Lower lobe of right lung (tissue), 2 donors: ENCODE results near the gene FRMD4B. TPM values are rescaled to one million over a fixed set of nuclear protein-coding genes. Genes with fewer than 3 reads are reported as not detected.

ENCODE experiments used
- ATAC-seq, 2 donors: fragments of 200-7000 bp; cut with Tn5 transposase; one replicate each; pipeline ENCODE4 v1.9.1; 2020 to 2022; ENCODE audit warnings: mild to moderate bottlenecking in 2 of 2, moderate library complexity in 2 of 2
- DNase-seq: peaks from one replicate; pipeline ENCODE4 v3.0.0-alpha.2; 2020
- H3K27ac ChIP-seq: fragments of 200-600 bp; one replicate; pipeline ENCODE4 v1.8.0; 2022
- H3K27me3 ChIP-seq: fragments of 200-600 bp; one replicate; pipeline ENCODE4 v1.8.0; 2022; ENCODE audit warnings: low read depth
- H3K36me3 ChIP-seq: fragments of 200-600 bp; one replicate; pipeline ENCODE4 v1.8.0; 2022; ENCODE audit warnings: mild to moderate bottlenecking
- H3K4me1 ChIP-seq: fragments of 200-600 bp; one replicate; pipeline ENCODE4 v1.8.0; 2022
- H3K4me3 ChIP-seq: fragments of 200-600 bp; one replicate; pipeline ENCODE4 v1.8.0; 2022; ENCODE audit warnings: mild to moderate bottlenecking
- H3K9me3 ChIP-seq: fragments of 200-600 bp; one replicate; pipeline ENCODE4 v1.8.0; 2022
- CTCF ChIP-seq: fragments of 200-600 bp; IDR thresholded peaks from one replicate; pipeline ENCODE4 v1.8.0; 2022; ENCODE audit warnings: antibody characterized with exemption, mild to moderate bottlenecking
- intact Hi-C: fragments of 100-400 bp; cut with DNase I; formaldehyde crosslinking; loops from one replicate; pipeline ENCODE4 v1.11.0; 2022
- long read RNA-seq: library from polyadenylated mRNA; unstranded; transcript quantifications from one replicate; pipeline ENCODE4 v2.0.0, GENCODE V29; 2021
- total RNA-seq: library from RNA; stranded (reverse); fragmentation: NEBNext Ultra II Directional; extraction: Animal tissue kit (Norgen Biotek cat#: 25700); gene quantifications from one replicate; pipeline ENCODE4 v1.2.1, GENCODE V29; 2021
- donor health status: DM: no; HTN: yes; CAD: no; lungs with severe emphysema.

FRMD4B gene
- total RNA-seq = 62.4 TPM
- long read RNA-seq, partial matches to known transcripts = 8 of 64 reads
- long read RNA-seq, other reads (novel, unspliced or antisense) = 55 of 64 reads

DNA sequence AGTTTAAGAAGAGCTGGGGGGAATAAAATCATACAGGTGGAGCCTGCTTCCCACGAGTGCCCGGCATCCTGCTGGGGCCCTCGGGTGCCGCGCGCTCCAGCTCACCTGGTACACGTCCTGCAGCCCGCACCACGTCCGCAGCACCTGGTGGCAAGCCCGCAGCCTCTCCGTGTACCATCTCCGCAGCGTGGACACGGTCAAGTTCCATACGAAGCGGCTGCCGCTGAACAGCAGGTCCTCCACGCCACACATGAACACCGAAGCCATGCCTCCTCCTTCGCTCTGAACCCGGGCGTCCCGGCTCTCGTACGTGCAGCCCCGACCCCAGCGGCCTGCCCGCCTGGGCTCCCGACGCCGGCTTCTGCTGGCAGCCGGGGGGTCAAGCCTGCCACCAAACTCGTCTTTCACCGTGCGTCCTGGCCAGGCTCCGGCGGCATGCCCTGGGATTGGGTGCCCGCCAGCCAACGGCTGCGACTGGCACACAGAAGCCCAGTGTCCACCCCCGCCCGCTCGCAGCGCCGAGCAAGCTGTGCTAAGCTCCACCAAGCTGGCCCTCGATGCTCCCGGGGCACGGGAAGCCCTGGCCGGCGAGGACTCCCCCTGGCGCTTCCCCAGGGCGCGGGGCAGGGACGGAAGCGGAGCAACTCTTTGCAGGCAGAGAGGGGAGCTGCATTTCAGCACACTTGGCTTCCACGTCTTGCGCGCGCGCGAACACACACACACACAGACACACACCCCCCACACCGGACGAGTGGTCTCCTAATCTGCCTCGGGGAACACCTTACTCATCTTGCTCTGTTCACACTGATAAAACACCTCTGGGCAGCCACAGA is at the start of gene FRMD4B:
Gene FRMD4B, minus strand, starts transcription at position 366 of the 833 bp plus-strand sequence. Its CDS starts 99 bp downstream, at position 267.
- no peaks in the 10 kb centered on the region for H3K9me3 ChIP-seq
- H3K36me3 ChIP-seq = no peaks in the 10 kb centered on the region
- intact Hi-C loops = no loop called here
- peaks cover 45% of the 10 kb centered on the region for H3K4me1 ChIP-seq
- peak; percentile 94 to 96 for ATAC-seq
- peak within 1 kb of the TSS; percentile 66 for H3K4me3 ChIP-seq
- H3K27ac ChIP-seq = peak within 1 kb of the TSS; percentile 77
- no peaks in the 10 kb centered on the region for H3K27me3 ChIP-seq
- peak; percentile 93 for DNase-seq
- peak; percentile 48 for TF ChIP-seq CTCF

- H3K4me3 ChIP-seq = no peak overlapping the region
- no peaks in the 10 kb centered on the region for H3K27me3 ChIP-seq
- no peaks in the 10 kb centered on the region for H3K9me3 ChIP-seq
- no peak for TF ChIP-seq CTCF
- no peaks in the 10 kb centered on the region for H3K36me3 ChIP-seq
- H3K27ac ChIP-seq = no peak overlapping the region
- no peak for ATAC-seq
- intact Hi-C loops = no loop called here
- H3K4me1 ChIP-seq = peaks cover 15% of the 10 kb centered on the region
- no peak for DNase-seq
Measured at GRCh38 chr3:69433969-69434325, 48.1 kb upstream of the FRMD4B start.

DNA sequence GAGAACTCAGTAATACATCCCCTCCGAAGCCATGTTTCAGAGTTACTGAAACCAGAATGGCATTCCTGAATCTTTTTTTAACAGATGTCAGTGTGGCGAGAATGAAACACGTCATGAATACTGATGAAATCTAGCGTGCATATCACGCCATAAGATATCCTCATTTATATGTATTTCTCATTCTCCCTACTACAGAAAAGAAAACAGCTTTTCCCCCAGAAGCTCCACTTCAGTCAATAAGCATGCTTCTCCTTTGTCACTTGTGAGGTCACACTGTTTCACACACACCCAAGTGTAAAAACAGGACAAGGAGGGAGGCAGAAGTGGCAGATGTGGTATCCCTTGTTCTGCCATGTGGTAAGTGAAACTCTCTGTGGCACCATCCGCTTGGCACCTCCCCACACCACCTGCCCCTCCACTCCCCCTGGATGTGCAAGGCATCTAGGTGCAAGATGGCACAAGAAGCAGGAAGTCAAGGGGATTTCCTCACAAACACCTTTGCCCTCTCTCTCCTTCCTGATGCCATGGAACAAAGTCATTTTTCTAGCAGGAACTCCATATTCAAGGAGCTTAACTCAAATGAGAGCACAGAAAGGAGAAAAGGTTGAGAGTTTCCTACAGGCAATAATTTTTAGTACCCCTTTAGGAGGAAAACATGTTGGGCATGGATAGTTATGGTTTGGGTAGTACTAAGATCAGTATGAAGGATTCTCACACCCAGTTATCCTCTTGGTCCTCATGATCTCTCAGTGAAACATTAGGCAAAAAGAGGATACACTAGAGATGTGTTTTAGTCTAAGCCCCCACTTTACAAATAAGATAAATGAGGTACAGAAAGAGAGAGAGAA is 47.5 kb upstream of the FRMD4B start:
- peaks cover 21% of the 10 kb centered on the region for H3K4me1 ChIP-seq
- H3K27me3 ChIP-seq = no peaks in the 10 kb centered on the region
- no peaks in the 10 kb centered on the region for H3K36me3 ChIP-seq
- TF ChIP-seq CTCF = no peak
- H3K9me3 ChIP-seq = no peaks in the 10 kb centered on the region
- ATAC-seq (no peak), DNase-seq (no peak)
- no peak overlapping the region for H3K4me3 ChIP-seq
- intact Hi-C loops = no loop called here
- H3K27ac ChIP-seq = no peak overlapping the region

DNA sequence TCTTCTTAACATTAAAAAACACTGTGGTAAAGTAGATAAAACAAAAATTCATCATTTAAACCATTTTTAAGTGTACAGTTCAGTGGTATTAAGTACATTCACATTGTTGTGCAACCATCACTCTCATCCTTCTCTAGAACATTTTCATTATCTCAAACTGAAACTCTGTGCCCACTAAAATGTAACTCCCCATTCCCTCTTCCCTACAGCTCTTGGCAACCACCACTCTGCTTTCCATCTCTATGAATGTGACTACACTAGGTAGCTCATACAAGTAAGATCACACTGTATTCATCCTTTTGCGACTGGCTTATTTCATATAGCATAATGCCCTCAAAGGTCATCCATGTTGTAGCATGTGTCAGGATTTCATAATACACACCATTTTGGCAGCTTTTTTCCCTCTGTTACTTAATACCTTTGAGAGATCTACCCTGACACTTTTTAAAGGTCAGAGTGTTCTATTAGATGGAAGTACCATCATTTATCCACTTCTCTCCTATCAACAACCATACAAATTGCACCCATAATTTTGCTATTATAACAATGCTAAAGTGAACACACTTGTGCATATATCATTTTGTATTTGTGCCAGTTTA is 42.9 kb upstream of the FRMD4B start:
- ATAC-seq = no peak
- peaks cover 10% of the 10 kb centered on the region for H3K4me1 ChIP-seq
- intact Hi-C loops = loop anchor here (5.0 kb wide), 1 partner anchor 266 kb away; no protein-coding TSS in a partner anchor
- no peak for DNase-seq
- no peak overlapping the region for H3K27ac ChIP-seq
- no peaks in the 10 kb centered on the region for H3K27me3 ChIP-seq
- no peaks in the 10 kb centered on the region for H3K36me3 ChIP-seq
- H3K9me3 ChIP-seq = no peaks in the 10 kb centered on the region
- H3K4me3 ChIP-seq = no peak overlapping the region
- no peak for TF ChIP-seq CTCF

GRCh38 chr3:69426967-69427304 is 41.0 kb upstream of the FRMD4B start:
- no peak for DNase-seq
- no peak for ATAC-seq
- Histone ChIP-seq H3K36me3 (no peaks in the 10 kb centered on the region), H3K4me1 (peaks cover 10% of the 10 kb centered on the region), H3K27ac (no peak overlapping the region), H3K4me3 (no peak overlapping the region), H3K9me3 (no peaks in the 10 kb centered on the region), H3K27me3 (no peaks in the 10 kb centered on the region)
- intact Hi-C loops = loop anchor here (5.0 kb wide), 1 partner anchor 265 kb away; no protein-coding TSS in a partner anchor
- peak; percentile 11 for TF ChIP-seq CTCF
